Stimulated activated CD4-positive, alpha-beta T cell treated with anti-CD3 and anti-CD28 coated beads, Interleukin-1b, Interleukin-23, amount 100 ng/mL, for 4 hours (primary cell): Measurements from ENCODE around the gene USP43.

Source experiments
- DNase-seq, 2 donors: peaks; one replicate each; pipeline ENCODE4 v3.0.0-alpha.2; 2020; ENCODE audit warnings: low read depth in 2 of 2

Gene USP43

DNA sequence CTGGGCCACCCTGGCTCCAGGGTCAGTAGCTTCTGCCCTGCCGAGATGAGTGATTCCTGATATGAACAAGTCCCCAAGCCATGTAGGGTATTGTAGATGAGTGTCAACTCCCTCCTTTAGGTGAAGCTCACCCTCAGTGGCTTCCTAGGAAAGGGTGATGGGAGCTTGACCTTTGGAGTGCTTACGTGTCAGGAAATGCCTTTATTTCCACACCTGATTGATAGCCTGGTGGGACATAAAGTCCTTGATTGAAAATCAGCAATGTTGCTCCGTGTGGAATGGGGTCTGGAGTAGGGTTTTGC lies 58.4 kb downstream of the USP43 start:
- no peak for DNase-seq

DNA sequence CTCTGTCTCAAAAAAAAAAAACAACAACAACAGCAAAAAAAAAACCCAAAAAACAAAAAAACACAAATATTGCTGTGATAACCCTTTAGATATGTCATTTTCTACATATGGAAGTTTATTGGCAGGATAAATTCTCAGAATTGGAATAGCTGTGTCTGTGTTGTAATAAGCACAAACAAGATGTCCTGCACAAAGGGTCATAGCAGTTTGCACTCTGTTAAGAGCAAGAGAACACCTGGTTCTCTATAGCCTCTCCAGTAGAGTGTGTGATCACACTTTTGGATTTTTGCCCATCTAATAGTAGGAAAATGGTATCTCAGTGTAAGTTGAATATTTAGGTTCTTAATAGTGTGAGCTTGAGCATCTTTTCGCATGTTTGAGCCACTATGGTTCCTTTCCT lies 60.4 kb downstream of the USP43 start:
- DNase-seq: no peak

DNA sequence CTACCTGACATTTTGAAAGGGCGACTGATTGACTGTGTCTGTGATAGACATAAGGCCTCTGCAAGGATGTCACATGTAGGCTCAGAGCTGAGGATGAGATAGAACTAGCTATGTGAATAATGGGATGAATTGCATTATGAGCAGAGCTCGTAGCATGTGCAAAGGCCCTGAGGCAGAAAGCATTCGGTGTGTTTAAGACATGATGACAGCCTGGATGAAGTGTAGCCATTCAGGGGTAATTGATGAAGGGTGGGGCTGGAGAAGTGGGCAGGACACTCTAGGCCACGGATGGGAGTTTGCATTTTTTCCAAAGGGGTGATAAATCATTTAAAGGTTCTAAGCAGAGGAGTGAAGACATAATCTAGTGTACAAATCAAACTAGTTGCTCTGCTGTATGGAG lies 62.6 kb downstream of the USP43 start:
- DNase-seq: no peak

DNA sequence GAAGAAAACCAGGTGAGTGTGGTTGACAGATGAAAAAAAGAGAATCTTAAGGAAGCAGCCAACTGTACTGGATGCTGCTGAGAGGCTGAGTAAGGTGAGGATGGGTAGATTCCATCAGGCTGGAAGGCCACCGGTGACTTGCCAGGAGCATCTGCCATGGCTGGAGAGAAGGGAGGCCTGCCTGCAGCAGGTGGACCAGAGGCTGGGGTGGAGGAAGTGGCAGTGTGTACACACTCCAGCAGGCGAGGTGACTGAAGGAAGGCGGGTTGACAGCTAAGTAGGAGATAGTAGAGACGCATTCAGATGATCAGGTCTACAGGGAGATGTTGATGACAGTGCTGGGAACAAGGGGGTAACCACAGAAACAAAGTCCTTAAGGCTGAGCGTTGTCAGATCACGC lies 69.5 kb downstream of the USP43 start:
- no peak for DNase-seq

DNA sequence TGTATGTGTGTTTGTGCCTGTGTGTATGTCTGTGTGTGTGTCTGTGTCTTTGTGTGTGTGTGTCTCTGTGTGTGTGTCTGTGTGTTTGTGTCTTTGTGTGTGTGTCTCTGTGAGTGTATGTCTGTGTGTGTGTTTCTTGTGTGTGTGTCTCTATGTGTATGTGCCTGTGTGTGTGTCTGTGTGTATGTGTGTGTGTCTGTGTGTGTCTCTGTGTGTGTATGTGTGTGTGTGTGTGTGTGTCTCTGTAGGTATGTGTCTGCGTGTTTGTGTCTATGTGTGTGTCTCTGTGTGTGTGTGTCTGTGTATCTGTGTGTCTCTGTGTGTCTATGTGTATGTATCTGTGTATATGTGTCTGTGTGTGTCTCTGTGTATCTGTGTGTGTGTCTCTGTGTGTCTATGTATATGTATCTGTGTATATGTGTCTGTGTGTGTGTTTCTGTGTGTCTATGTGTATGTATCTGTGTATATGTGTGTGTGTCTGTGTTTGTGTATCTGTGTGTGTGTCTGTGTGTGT lies 70.2 kb downstream of the USP43 start:
- no peak for DNase-seq

DNA sequence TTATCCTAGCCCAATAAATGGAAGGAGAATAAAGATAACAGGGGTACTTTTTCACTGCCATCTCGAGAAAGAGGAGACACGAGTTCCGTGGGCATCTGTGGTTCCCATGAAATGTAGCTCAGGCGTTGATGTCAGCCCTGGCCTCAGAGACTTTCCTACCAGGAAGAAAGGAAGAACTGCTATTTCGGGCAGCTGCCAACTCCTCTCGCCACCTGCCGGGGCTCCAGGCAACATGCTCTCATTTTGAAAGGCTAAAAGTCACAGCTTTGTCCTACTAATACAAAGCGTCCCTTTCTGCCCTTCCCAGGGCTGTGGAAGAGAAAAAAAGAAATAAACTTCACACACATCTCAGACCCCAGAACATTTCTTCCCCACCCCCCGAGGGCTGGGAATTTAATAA lies 80.3 kb downstream of the USP43 start:
- no peak for DNase-seq

DNA sequence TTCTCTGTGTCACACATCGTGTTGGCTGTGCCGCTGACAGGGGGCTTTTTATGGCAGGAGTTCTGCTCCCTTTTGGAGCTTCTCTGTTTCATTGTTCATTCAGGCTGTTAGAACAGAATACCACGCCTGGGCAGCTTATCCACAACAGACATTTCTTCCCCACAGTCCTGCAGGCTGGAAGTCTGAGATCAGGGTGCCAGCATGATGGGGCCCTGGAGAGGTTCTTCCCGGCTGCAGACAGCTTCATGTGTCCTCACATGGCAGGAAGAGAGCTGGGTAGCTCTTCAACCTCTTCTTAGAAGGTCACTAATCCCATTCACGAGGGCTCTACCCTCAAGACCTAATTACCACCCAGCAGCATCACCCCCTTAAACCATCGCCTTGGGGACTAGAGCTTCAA lies 81.0 kb downstream of the USP43 start:
- no peak for DNase-seq

DNA sequence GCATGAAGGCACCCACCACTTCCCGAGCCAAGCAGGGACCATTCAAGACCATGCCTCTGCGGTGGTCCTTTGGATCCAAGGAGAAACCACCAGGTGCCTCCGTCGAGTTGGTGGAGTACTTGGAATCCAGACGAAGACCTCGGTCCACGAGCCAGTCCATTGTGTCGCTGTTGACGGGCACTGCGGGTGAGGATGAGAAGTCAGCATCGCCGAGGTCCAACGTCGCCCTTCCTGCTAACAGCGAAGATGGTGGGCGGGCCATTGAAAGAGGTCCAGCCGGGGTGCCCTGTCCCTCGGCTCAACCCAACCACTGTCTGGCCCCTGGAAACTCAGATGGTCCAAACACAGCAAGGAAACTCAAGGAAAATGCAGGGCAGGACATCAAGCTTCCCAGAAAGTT lies 82.7 kb downstream of the USP43 start:
- no peak for DNase-seq

DNA sequence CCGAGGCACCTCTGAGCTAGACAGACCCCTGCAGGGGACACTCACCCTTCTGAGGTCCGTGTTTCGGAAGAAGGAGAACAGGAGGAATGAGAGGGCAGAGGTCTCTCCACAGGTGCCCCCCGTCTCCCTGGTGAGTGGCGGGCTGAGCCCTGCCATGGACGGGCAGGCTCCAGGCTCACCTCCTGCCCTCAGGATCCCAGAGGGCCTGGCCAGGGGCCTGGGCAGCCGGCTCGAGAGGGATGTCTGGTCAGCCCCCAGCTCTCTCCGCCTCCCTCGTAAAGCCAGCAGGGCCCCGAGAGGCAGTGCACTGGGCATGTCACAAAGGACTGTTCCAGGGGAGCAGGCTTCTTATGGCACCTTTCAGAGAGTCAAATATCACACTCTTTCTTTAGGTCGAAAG lies 83.2 kb downstream of the USP43 start:
- no peak for DNase-seq

DNA sequence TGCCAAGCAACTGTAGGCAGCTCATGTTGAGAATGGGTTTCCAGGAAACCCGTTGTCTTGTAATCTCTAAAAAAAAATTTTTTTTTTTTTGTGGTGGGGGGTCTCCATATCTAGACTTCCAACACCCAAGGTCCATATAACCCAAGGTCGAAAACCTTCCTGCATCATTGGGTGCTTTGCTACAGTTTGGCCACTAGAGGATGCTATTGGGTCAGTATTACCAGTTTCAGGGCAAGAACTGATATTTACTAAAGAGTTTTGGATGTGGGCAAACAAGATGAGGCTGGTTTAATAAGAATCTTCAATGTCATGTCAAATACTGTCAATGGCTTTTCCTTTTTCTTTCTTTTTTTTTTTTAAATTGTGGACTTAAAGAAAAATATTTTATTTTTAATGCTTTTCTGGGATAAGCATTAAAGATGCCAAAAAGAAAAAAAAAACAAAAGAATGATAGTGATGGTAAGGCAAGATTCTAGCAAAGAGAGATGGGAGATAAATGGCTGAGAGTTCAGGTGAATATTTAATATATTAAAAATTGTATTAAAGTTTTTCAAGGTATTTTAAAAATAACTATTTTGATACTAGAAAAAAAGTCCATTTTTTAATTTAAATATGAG lies 83.8 kb downstream of the USP43 start:
- no peak for DNase-seq

DNA sequence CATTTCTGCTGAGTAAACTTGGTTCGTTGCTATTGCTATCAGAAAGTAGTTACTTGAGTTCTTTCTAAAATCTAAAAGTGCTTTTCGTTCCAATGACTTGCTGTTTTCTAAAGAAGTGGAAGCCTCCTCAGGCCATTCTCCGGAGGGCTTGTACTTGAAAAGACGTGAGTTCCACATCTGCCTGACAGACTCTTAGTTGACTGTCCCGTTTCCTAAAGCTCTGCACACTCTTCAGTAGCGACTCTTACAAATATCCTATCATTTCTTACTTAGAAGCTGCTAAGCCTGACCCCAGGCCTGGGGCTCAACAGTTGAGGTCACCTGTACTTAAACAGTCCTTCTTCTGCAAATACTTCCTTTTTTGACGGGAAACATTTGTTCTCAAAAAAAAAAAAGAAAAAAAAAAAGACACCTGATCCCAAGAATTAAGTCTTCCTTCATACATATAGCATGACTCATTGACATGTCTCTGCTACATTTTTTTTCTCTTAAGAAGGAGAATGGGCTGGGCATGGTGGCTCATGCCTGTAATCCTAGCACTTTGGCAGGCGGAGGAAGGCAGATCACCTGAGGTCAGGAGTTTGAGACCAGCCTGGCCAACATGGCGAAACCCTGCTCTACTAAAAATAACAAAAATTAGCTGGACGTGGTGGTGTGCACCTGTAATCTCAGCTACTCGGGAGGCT lies 84.6 kb downstream of the USP43 start:
- no peak for DNase-seq

DNA sequence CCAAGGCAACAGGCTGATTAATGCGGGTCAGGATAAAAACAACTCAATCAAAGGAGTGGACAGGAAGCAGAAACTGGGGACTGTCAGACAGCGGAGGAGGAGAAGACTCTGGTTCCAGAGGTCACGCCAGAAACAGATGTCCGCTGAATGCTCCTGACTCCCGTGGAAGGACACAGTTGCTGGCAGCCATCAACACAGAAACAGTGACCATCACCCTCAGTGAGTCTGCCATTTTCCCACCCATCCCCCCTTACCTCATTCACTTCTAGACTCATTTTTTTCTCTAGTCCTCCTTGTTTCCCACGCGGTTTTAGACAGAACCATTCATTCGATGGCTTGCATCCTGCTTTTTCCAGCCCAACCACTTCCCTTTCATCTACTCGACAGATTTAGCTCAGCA lies 105.2 kb downstream of the USP43 start:
- DNase-seq: no peak

DNA sequence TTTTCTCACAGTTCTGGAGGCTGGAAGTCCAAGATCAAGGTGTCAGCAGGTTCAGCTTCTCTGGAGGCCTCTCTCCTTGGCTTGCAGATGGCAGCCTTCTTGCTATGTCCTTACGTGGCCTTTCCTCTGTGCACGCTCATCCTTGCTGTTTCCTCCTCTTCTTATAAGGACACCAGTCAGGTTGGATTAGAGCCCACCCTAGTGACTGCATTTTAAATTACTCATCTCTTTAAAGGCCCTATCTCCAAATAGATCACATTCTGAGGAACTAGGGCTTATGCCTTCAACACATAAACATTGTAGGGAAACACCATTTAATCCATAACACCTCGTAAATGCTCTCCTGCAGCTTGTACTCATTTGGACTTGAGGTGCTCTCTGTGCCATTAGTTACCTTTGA lies 109.8 kb downstream of the USP43 start:
- no peak for DNase-seq

DNA sequence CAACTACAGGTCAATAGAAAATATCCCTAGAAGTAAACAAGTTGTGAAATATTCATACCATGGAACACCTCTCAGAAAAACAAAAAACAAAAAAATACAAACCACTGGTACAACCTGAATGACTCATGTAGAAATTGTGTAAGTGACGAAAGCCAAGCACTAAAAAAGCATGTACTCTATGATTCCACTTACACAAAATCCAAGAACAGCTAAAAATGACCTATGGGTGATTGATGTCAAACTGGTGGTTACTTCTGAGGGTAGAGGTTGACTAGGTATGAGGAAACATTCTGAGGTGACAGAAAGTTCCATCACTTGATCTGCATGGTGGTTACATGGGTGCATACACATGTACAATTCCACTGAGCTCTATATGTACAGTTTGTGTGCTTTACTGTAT lies 114.9 kb downstream of the USP43 start:
- no peak for DNase-seq

DNA sequence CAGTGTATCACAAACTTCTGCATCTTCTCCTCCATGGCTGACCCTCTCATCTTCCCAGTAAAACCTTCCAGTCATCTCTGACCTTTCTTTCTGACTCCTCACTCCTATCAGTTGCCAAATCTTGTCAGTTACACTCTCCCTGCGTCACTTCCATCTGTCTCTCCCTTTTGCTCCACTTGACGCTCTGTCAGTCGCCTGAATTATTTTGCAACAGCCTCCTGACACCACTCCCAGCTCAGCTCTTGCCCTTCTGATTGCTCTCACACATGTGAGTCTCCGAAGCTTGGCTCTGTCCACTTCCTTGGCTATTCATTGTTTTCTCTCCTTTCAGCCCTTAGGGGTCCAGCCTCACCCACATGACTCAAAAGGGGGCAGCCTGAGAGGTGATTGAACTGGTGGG lies 118.3 kb downstream of the USP43 start:
- DNase-seq: no peak

DNA sequence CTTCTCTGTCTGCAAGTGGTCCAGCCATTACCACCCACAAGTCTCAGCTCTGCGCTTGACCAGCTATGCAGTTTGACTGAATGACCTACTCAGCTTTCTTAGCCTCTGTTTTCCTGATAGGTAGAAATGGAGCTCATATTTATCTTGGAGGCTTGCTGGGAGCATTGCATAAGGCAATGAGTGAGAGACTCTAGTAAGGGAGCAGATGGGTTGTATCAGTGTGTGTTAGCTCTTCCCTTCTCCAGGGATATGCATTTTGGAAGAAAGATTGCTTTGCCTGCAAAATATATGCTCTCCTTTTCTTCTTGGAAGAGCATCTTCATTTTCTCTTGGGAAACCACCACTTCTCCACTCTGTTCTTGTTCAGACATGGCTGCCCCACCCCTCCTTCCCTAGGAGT lies 120.0 kb downstream of the USP43 start:
- no peak for DNase-seq

DNA sequence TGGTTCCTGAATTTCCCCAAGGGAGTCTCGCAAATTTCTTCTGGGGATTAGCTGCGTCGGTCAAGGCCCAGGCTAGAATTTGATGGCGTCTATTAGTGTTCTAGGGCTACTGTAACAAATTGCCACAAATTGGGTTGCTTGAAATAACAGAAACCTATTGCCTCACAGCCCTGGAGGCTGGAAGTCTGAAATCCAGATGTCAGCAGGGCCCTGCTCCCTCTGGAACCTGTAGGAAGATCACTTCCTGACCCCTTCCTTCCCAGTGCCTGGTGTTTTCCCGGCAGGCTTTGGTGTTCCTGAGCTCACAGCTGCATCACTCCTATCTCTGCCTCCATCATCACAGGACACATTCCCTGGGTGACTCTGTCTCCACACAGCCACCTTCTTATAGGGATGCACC lies 121.7 kb downstream of the USP43 start:
- no peak for DNase-seq

DNA sequence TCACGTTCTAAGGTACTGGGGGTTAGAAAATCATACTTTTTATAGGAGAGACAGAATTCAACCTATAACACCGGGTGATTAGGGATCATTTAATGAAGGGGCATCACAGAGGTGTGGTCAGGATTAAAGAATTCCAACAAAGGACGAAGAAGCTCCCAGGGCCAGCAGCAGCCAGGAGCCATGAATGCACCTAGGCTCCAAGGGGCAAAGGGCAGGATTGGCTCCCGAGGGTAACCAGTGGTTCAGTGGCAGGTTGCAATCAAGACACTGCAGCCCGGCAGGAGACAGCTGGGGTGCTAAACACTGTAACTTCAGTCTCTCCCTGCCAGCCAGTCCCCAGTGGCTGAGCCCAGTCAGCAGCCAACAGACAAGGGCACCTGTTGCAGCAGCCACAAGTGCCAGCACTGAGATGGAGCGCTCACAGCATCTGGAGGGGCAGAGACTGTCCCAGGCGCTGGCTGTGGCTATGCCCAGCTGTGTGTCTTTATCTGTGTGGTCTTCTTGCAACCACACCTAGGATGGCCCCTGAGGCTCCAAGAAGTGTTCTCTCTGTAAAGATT lies 122.2 kb downstream of the USP43 start:
- DNase-seq: no peak

DNA sequence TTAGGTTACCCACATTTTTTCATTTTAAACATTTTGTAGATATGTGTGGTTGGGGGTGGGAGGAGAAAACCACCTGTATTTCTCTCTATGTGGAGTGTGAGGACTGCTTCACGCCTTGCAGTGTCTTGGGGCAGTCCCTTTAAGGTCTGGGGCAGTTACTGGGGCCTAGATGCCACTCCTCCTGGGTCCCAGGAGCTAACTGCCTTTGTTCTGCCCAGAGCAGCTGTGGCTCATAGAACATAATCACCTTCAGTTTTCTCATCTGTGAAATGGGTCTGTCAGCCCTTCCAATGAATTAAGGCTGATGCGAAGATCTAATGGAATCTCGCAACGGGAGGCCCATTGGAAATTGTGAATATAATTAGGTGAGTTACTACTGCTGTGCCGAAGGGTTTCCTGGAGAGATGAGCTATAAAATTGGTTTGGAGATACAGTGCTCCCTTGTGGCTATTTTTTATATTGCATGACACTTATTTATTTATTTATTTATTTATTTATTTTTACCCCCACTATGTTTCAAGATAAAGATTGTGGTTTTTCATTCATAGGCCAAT lies 123.1 kb downstream of the USP43 start:
- no peak for DNase-seq

DNA sequence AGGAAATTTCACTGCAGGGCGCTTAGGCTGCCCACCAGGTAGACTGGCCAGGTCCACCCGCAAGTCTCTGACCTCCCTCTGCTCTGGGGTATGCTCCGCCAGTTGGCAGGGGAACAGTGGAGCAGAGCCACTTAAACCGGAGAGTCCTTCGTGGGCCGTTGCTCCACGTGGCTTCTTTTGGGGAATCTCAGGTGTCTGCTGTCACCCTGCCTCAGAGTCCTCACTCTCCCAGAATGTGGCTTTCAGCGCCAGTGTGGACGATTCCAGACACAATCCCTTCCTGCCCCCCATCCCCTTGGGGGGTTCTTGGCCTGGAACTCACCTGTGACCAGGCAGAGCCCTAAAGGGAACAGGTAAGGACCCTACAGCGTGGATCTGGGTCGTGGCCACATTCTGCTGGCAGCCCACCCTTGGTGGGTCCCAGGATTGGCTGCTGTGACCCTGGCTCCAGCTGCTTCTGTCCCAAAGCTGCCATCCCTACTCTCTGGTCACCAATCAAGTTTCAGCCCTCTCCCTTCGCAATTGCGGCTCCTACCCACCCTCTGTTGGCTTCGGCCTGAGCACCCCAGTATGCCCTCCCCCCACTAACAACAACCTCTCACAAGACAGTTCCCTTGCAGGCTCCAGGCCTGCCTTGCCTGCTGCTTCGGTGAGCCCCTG lies 123.8 kb downstream of the USP43 start:
- DNase-seq: no peak

DNA sequence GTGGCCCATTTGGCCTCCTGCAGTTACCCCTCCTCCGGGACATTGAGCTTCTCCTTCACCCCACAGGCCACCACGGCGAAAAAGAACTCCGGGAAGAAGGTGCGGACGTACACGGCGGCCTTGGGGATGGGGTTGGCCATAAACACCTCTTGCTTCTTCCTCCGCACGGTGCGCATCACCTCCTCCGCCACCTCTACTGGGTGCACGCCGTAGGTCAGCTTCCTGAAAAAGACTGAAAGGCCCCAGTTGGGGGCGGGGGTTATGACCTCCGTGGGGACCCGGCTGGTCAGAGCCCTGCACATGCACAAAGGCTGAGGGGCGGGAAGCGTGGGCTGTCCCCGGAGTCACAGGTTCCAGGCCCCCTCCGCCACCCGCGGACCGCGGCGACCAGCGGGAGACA lies 126.1 kb downstream of the USP43 start:
- DNase-seq: no peak

DNA sequence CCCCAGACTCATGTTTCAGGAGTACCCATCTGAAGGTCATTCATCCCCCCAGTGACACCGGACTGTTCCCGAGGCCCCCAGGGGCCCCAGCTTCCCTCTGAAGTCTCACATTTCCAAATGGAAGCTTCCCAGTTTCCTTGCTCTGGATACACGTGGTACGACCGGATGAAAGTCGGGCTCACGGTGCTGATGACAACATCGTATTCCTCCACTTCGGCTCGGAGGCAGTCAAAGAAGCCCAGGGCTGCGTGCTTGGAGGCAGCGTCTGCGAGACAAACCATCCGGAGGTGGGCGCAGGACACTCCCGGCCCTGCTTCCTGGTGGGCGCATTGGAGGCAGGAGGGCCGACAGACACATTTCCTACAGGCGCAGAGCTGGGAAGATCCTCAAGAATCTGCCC lies 127.3 kb downstream of the USP43 start:
- no peak for DNase-seq

DNA sequence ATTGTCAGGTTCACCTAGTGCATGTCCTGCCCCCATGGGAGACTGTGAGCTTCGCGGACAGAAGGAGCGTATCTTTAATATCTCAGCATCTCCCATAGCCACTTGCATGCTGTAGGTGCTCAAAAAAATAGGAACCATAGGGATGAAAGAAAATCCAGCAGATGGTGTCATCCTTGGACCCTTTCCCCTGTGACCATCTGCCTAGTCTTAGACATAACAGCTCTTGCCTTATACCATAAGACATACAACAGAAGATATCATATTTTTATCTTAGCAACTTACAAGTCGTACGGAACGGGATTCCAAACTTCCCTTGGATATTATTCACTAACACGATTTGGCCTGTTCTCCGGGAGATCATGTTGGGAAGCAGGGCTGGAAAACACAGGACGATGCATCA lies 131.6 kb downstream of the USP43 start:
- DNase-seq: no peak
